22Rv1 (cell line): Measurements from ENCODE around the gene PF4V1.

Experiments used
- H3K27ac ChIP-seq: fragments of 450-650 bp; 2 replicates; pipeline ENCODE4 v1.5.1; 2017
- ZFX ChIP-seq: fragments of 450-650 bp; IDR thresholded peaks from 2 replicates; pipeline ENCODE4 v1.6.1; 2017; ENCODE audit warnings: antibody characterized with exemption, borderline replicate concordance
- TF ChIP-seq, protein P1 (sequence below): fragments of 450-650 bp; IDR thresholded peaks from 2 replicates; pipeline ENCODE4 v1.5.1; 2017; ENCODE audit warnings: mild to moderate bottlenecking

The PF4V1 gene

DNA sequence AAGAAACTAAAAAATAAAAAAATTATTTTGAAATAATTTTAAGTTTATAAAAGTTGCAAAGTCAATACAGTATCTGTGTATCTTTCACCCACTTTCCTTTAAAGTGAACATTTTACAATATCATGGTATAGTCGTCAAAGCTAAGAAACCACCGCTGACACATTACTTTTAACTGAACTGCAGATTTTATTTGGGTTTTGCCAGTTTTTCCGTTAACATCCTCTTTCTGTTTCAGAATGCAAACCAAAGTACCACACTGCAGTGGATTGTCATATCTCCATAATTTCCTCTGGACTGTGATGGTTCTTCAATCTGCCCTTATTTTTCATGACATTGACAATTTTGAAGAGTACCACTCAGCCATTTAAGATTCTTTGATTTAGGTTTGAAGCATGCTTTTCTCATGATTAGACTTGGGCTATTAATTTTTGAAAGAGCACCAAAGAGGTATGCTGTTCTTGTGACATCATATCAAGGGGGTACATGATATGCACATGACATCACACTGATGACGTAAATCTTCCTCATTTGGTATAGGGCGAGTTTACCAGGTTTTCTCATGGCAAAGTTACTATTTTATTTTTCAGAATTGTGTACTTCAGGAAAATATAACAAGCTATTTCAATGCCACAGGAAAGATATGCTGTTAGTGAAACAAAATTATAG lies 12.5 kb downstream of the PF4V1 start:
- no peak overlapping the region for H3K27ac ChIP-seq
- no peak for TF ChIP-seq ZFX
- TF ChIP-seq, protein P1, sequence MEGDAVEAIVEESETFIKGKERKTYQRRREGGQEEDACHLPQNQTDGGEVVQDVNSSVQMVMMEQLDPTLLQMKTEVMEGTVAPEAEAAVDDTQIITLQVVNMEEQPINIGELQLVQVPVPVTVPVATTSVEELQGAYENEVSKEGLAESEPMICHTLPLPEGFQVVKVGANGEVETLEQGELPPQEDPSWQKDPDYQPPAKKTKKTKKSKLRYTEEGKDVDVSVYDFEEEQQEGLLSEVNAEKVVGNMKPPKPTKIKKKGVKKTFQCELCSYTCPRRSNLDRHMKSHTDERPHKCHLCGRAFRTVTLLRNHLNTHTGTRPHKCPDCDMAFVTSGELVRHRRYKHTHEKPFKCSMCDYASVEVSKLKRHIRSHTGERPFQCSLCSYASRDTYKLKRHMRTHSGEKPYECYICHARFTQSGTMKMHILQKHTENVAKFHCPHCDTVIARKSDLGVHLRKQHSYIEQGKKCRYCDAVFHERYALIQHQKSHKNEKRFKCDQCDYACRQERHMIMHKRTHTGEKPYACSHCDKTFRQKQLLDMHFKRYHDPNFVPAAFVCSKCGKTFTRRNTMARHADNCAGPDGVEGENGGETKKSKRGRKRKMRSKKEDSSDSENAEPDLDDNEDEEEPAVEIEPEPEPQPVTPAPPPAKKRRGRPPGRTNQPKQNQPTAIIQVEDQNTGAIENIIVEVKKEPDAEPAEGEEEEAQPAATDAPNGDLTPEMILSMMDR, result no peak

GRCh38 chr4:73866246-73866645 lies 13.2 kb downstream of the PF4V1 start:
- TF ChIP-seq, protein P1, result no peak
- no peak for TF ChIP-seq ZFX
- H3K27ac ChIP-seq, result no peak overlapping the region

GRCh38 chr4:73867783-73868182 lies 14.7 kb downstream of the PF4V1 start:
- H3K27ac ChIP-seq, result no peak overlapping the region
- TF ChIP-seq, protein P1, result no peak
- TF ChIP-seq ZFX, result no peak

DNA sequence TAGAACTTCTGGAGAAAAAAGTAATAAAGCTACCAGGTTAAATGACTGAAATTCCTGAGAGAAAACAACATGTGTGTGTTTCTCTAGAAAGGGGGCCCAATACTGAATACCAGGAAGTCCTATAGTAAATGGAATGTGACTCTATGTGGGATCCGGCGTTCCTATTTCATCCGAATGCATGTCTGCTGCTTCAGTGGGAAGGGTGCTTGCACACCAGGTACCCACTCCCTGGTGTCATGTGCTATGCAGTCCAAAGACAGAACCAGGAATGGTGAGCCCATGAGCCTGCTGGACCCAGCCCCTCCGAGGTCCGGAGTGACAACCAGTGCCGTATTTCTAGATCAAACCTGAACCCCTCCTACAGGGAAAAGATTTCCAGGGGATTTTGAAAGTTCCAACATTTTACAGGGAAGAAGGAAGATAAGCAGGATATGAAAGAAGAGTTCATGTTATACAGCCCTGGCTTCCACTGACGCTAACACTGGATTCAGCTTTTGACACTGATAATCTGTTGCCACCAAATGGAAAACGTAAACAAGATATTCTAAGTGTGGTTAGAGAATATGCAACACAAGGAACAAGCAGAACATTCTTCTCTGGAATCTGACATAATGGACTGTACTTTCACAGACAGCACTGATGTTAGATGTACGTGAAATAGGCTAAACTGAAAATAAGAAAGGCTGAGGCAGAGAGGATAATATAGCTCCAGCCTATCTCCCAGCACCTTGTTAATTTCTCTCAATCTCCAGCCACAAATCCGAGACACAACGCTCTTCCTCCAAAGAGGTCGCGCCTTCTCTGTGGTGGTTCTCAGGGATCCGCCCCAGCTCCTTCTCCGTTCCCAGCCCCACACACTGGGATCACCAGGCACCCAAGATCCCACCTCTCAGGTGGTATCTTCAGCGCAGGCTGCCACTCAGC lies 15.4 kb downstream of the PF4V1 start:
- TF ChIP-seq, protein P1, result no peak
- TF ChIP-seq ZFX, result no peak
- no peak overlapping the region for H3K27ac ChIP-seq

DNA sequence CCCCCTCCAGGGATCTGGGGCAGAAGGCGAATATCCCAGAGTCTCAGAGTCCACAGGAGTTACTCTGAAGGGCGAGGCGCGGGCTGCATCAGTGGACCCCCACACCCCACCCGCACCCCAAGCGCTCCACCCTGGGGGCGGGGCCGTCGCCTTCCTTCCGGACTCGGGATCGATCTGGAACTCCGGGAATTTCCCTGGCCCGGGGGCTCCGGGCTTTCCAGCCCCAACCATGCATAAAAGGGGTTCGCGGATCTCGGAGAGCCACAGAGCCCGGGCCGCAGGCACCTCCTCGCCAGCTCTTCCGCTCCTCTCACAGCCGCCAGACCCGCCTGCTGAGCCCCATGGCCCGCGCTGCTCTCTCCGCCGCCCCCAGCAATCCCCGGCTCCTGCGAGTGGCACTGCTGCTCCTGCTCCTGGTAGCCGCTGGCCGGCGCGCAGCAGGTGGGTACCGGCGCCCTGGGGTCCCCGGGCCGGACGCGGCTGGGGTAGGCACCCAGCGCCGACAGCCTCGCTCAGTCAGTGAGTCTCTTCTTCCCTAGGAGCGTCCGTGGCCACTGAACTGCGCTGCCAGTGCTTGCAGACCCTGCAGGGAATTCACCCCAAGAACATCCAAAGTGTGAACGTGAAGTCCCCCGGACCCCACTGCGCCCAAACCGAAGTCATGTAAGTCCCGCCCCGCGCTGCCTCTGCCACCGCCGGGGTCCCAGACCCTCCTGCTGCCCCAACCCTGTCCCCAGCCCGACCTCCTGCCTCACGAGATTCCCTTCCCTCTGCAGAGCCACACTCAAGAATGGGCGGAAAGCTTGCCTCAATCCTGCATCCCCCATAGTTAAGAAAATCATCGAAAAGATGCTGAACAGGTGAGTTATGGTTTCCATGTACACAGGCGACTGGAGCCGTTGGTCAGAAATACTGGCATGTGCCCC lies 16.3 kb downstream of the PF4V1 start, which contains the start of gene CXCL1:
CXCL1 (plus strand) TSS at position 264 of the 926 bp plus-strand sequence; CDS start at position 342, 78 bp downstream.
- TF ChIP-seq ZFX, result no peak
- no peak within 1 kb of the TSS for H3K27ac ChIP-seq

DNA sequence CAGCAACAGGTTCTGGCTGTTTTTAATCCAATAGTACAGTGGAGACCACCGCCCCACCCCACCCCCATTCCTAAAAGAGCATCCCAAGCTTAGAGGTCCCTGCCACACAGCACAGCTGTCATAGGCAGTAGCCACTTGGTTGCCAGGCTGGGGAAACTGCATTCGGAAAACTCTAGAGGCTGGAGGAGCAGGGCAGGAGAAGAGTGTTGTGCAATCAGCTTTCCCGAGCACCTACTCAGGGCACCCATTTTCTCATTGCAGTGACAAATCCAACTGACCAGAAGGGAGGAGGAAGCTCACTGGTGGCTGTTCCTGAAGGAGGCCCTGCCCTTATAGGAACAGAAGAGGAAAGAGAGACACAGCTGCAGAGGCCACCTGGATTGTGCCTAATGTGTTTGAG lies 17.2 kb downstream of the PF4V1 start:
- no peak overlapping the region for H3K27ac ChIP-seq
- no peak for TF ChIP-seq ZFX
- TF ChIP-seq, protein P1, result no peak

GRCh38 chr4:73870768-73871167 lies 17.7 kb downstream of the PF4V1 start:
- TF ChIP-seq, protein P1, result no peak
- TF ChIP-seq ZFX, result no peak
- no peak overlapping the region for H3K27ac ChIP-seq
